SHP77 treated with DMSO at 0.1 percent for 48 hours (cell line): ENCODE results near the gene C2orf68.
"Not testable (repeated sequence)": the region's sequence is repeated elsewhere in the genome, so short reads cannot be mapped to it uniquely, and the experiment has no call there.

Experiments
- DNase-seq: peaks from one replicate; lab custom pipeline; 2025; lab: John Stamatoyannopoulos, UW

The C2orf68 gene

GRCh38 chr2:85611705-85612587 lies at the start of gene C2orf68:
TSS of gene C2orf68 (minus strand) at chr2:85612066. CDS start at chr2:85611984, 82 bp downstream.
- peak; percentile 70 for DNase-seq

GRCh38 chr2:85661139-85661858 lies 49.4 kb upstream of the C2orf68 start:
- no peak for DNase-seq

- no peak for DNase-seq
Observed at GRCh38 chr2:85660725-85661124, 48.9 kb upstream of the C2orf68 start.

GRCh38 chr2:85660301-85660700 lies 48.4 kb upstream of the C2orf68 start:
- DNase-seq = not testable (repeated sequence)

- DNase-seq = no peak
Observed at GRCh38 chr2:85659324-85659981, 47.6 kb upstream of the C2orf68 start.

- not testable (repeated sequence) for DNase-seq
Observed at GRCh38 chr2:85657399-85657798, 45.5 kb upstream of the C2orf68 start.

GRCh38 chr2:85656468-85656867 lies 44.6 kb upstream of the C2orf68 start:
- DNase-seq = no peak

- no peak for DNase-seq
Observed at GRCh38 chr2:85655961-85656417, 44.1 kb upstream of the C2orf68 start.

- DNase-seq = no peak
Observed at GRCh38 chr2:85653996-85654395, 42.1 kb upstream of the C2orf68 start.

GRCh38 chr2:85652056-85652455 lies 40.2 kb upstream of the C2orf68 start:
- DNase-seq = no peak

GRCh38 chr2:85651097-85651496 lies 39.2 kb upstream of the C2orf68 start:
- no peak for DNase-seq

- no peak for DNase-seq
Observed at GRCh38 chr2:85650456-85650855, 38.6 kb upstream of the C2orf68 start.

- DNase-seq = no peak
Observed at GRCh38 chr2:85649201-85650190, 37.6 kb upstream of the C2orf68 start.

GRCh38 chr2:85648619-85649018 lies 36.8 kb upstream of the C2orf68 start:
- no peak for DNase-seq

GRCh38 chr2:85647823-85648526 lies 36.1 kb upstream of the C2orf68 start:
- no peak for DNase-seq

GRCh38 chr2:85646166-85646565 lies 34.3 kb upstream of the C2orf68 start:
- DNase-seq = no peak

GRCh38 chr2:85644909-85645308 lies 33.0 kb upstream of the C2orf68 start:
- DNase-seq = no peak

- no peak for DNase-seq
Observed at GRCh38 chr2:85642725-85643124, 30.9 kb upstream of the C2orf68 start.

GRCh38 chr2:85635636-85636035 lies 23.8 kb upstream of the C2orf68 start:
- DNase-seq = no peak

GRCh38 chr2:85635011-85635410 lies 23.1 kb upstream of the C2orf68 start:
- DNase-seq = no peak

- DNase-seq = no peak
Observed at GRCh38 chr2:85631316-85631715, 19.4 kb upstream of the C2orf68 start.
